Peyer's patch (tissue), 4 donors: ENCODE data around the gene CAGE1.

Experiments used
- CTCF ChIP-seq, 6 experiments: fragments of 450-650 bp in 4 of 6; fragments of 200-600 bp in 2 of 6; sonication (generic) in 1 of 6; IDR thresholded peaks; one replicate each; pipeline ENCODE4 v1.5.1; 2017 to 2019; ENCODE audit warnings: antibody characterized with exemption in 6 of 6, mild to moderate bottlenecking in 3 of 6, moderate library complexity in 1 of 6
- POLR2A ChIP-seq, 2 donors: fragments of 450-650 bp; IDR thresholded peaks; one replicate each; pipeline ENCODE4 v1.5.1; 2017; ENCODE audit warnings: antibody characterized with exemption in 2 of 2, mild to moderate bottlenecking in 2 of 2, moderate library complexity in 2 of 2

- TF ChIP-seq CTCF (IDR thresholded peaks at IDR 0.05) (no peak), POLR2A (IDR thresholded peaks at IDR 0.05) (no peak)
Measured at GRCh38 chr6:7298113-7298512, 91.4 kb downstream of the CAGE1 start.
